ENCODE data around the gene ZNF681. TPM values are rescaled to one million over a fixed set of nuclear protein-coding genes. Genes with fewer than 3 reads are reported as not detected.

ZNF681 gene
- total RNA-seq, 1 donor from 2014 or later, result 2.4 TPM

GRCh38 chr19:23800271-23800670 lies 41.6 kb upstream of the ZNF681 start:
- H3K27ac Mint-ChIP-seq (ENCODE audit: unreplicated experiment), result no peak overlapping the region
- peaks cover 3% of the 10 kb centered on the region for H3K36me3 Mint-ChIP-seq (ENCODE audit: unreplicated experiment)
- no peaks in the 10 kb centered on the region for H3K27me3 Mint-ChIP-seq (ENCODE audit: unreplicated experiment)
- H3K9me3 Mint-ChIP-seq (ENCODE audit: unreplicated experiment), result peaks cover 16% of the 10 kb centered on the region
- H3K4me3 Mint-ChIP-seq (ENCODE audit: unreplicated experiment), result no peak overlapping the region
- no peaks in the 10 kb centered on the region for H3K4me1 Mint-ChIP-seq (ENCODE audit: unreplicated experiment)
- no peak for DNase-seq (ENCODE audit: extremely low spot score, unreplicated experiment)
- no peak for TF ChIP-seq CTCF (IDR thresholded peaks at IDR 0.05)

- Mint-ChIP-seq H3K36me3 (ENCODE audit: unreplicated experiment) (peaks cover 3% of the 10 kb centered on the region), H3K4me1 (ENCODE audit: unreplicated experiment) (no peaks in the 10 kb centered on the region), H3K4me3 (ENCODE audit: unreplicated experiment) (no peak overlapping the region), H3K9me3 (ENCODE audit: unreplicated experiment) (peaks cover 18% of the 10 kb centered on the region), H3K27me3 (ENCODE audit: unreplicated experiment) (no peaks in the 10 kb centered on the region), H3K27ac (ENCODE audit: unreplicated experiment) (no peak overlapping the region)
- DNase-seq (ENCODE audit: extremely low spot score, unreplicated experiment), result no peak
- TF ChIP-seq CTCF (IDR thresholded peaks at IDR 0.05), result no peak
Measured at GRCh38 chr19:23799321-23799720, 40.6 kb upstream of the ZNF681 start.

DNA sequence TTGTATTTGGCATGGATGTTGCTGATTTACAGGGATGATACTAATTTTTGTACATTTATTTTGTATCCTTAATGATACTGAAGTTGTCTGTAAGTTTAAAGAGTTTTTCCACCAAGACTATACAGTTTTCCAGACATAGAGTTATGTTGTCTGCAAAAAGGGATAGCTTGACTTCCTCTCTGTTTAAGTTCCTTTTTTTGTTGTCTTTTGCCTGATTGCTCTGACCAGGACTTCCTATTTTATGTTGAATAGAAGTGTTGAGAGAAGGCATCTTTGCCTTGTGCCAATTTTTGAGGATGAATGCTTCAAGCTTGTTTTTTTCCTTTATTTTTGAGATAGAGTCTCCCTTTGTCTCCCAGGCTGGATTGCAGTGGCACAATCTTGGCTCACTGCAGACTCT lies 36.8 kb upstream of the ZNF681 start:
- H3K4me1 Mint-ChIP-seq (ENCODE audit: unreplicated experiment), result no peaks in the 10 kb centered on the region
- H3K27ac Mint-ChIP-seq (ENCODE audit: unreplicated experiment), result no peak overlapping the region
- no peak overlapping the region for H3K4me3 Mint-ChIP-seq (ENCODE audit: unreplicated experiment)
- DNase-seq (ENCODE audit: extremely low spot score, unreplicated experiment), result no peak
- H3K9me3 Mint-ChIP-seq (ENCODE audit: unreplicated experiment), result peaks cover 18% of the 10 kb centered on the region
- peaks cover 3% of the 10 kb centered on the region for H3K36me3 Mint-ChIP-seq (ENCODE audit: unreplicated experiment)
- H3K27me3 Mint-ChIP-seq (ENCODE audit: unreplicated experiment), result no peaks in the 10 kb centered on the region
- no peak for TF ChIP-seq CTCF (IDR thresholded peaks at IDR 0.05)

DNA sequence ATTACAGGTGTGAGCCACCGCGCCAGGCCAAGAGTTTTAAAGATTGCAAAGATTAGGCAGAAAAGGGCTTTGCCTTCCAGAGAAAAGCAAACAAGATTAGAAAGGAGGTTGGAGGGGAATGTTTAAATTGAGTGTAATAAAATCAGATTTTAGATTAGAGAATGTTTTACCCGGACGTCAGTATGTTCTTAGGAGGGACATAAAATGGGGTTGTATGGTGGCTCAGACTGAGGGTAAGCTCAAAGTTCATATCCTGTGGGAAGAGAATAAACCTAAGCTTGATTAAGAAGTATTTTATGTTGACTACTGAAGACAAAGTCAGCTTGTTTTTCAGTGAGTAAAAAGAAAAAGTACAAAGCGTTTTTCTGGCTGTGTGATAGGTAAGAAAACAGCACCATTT lies 34.1 kb upstream of the ZNF681 start:
- no peak for TF ChIP-seq CTCF (IDR thresholded peaks at IDR 0.05)
- Mint-ChIP-seq H3K4me3 (ENCODE audit: unreplicated experiment) (no peak overlapping the region), H3K9me3 (ENCODE audit: unreplicated experiment) (peaks cover 18% of the 10 kb centered on the region), H3K36me3 (ENCODE audit: unreplicated experiment) (peaks cover 3% of the 10 kb centered on the region), H3K27ac (ENCODE audit: unreplicated experiment) (no peak overlapping the region), H3K27me3 (ENCODE audit: unreplicated experiment) (no peaks in the 10 kb centered on the region), H3K4me1 (ENCODE audit: unreplicated experiment) (no peaks in the 10 kb centered on the region)
- DNase-seq (ENCODE audit: extremely low spot score, unreplicated experiment), result no peak

DNA sequence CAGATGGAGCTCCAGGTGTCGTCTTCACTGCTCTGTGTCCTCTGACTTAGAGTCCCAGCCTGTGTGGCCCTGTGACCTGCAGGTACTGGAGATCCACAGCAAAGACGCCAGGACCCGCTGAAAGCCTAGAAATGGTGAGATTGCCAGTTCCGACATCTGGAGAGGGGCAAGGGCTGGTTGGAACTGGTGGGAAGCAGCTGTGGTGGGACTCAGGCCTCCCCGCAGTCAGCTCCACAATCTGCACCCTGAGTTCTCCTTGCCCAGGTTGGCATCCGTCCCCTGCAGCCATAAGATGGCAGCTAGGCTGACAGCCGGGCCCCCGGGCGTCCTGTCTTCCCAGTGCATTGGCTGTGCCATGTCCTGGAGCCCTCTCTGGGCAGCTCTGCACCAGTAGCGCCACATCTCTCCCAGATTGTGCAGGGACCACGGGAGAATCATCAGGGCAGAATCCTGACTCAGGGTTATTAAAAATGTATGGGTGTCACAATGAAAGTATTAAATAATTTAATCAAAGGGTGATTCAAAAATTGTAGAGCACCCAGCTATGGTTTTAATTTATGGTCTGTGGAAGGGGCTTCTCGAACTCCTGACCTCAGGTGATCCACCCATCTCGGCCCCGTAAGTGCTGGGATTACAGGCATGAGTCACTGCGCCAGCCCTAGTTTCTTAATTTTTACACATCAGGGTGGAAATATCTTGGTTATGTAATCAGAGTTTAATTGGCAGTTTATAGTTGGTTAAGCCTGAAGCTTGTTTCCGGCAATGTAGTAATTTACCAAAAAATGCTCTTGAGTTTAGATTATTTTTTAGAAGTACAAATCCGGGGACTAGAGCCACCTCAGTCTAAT lies 32.2 kb upstream of the ZNF681 start:
- no peaks in the 10 kb centered on the region for H3K4me1 Mint-ChIP-seq (ENCODE audit: unreplicated experiment)
- no peak overlapping the region for H3K27ac Mint-ChIP-seq (ENCODE audit: unreplicated experiment)
- peak; percentile 71 for DNase-seq (ENCODE audit: extremely low spot score, unreplicated experiment)

More for the DNA sequence above, 32.2 kb upstream of the ZNF681 start:
- H3K36me3 Mint-ChIP-seq (ENCODE audit: unreplicated experiment), result peaks cover 2% of the 10 kb centered on the region
- no peak overlapping the region for H3K4me3 Mint-ChIP-seq (ENCODE audit: unreplicated experiment)
- H3K27me3 Mint-ChIP-seq (ENCODE audit: unreplicated experiment), result no peaks in the 10 kb centered on the region
- TF ChIP-seq CTCF (IDR thresholded peaks at IDR 0.05), result no peak
- H3K9me3 Mint-ChIP-seq (ENCODE audit: unreplicated experiment), result peaks cover 8% of the 10 kb centered on the region

All from osteocyte (in vitro differentiated cells).